ENCODE measurements around the gene ALG2.

The ALG2 gene

GRCh38 chr9:99190597-99191283, 31.0 kb downstream of the ALG2 start:
- no peak for DNase-seq

GRCh38 chr9:99189887-99190596, 31.7 kb downstream of the ALG2 start:
- DNase-seq = no peak

GRCh38 chr9:99189186-99189585, 32.6 kb downstream of the ALG2 start:
- DNase-seq = no peak

GRCh38 chr9:99187311-99187710, 34.4 kb downstream of the ALG2 start:
- DNase-seq = no peak

GRCh38 chr9:99185934-99186333, 35.8 kb downstream of the ALG2 start:
- DNase-seq = no peak

GRCh38 chr9:99185348-99185632, 36.5 kb downstream of the ALG2 start:
- DNase-seq = no peak

GRCh38 chr9:99184475-99185347, 37.0 kb downstream of the ALG2 start:
- peak; percentile 76 for DNase-seq

GRCh38 chr9:99184110-99184474, 37.6 kb downstream of the ALG2 start:
- no peak for DNase-seq

GRCh38 chr9:99183616-99184015, 38.1 kb downstream of the ALG2 start:
- DNase-seq = no peak

- DNase-seq = no peak
Observed at GRCh38 chr9:99182356-99182755, 39.4 kb downstream of the ALG2 start.

- peak; percentile 13 for DNase-seq
Observed at GRCh38 chr9:99181621-99182020, 40.1 kb downstream of the ALG2 start.

- no peak for DNase-seq
Observed at GRCh38 chr9:99181206-99181605, 40.5 kb downstream of the ALG2 start.

GRCh38 chr9:99180662-99181061, 41.1 kb downstream of the ALG2 start:
- no peak for DNase-seq

GRCh38 chr9:99180199-99180598, 41.5 kb downstream of the ALG2 start:
- DNase-seq = no peak

- no peak for DNase-seq
Observed at GRCh38 chr9:99178912-99179872, 42.5 kb downstream of the ALG2 start.

- DNase-seq = no peak
Observed at GRCh38 chr9:99177576-99178366, 44.0 kb downstream of the ALG2 start.

- DNase-seq = no peak
Observed at GRCh38 chr9:99176527-99177013, 45.2 kb downstream of the ALG2 start.

- DNase-seq = no peak
Observed at GRCh38 chr9:99173570-99174504, 47.9 kb downstream of the ALG2 start.

- no peak for DNase-seq
Observed at GRCh38 chr9:99172124-99173091, 49.3 kb downstream of the ALG2 start.

Data from CD4-positive, alpha-beta T cell treated with Interleukin-21 for 1 hour (primary cell).